GM12872 (cell line): ENCODE results near the gene TNS1.

Experiments
- TF ChIP-seq, protein P1 (sequence below): IDR thresholded peaks from 3 replicates; pipeline ENCODE4 v1.5.1; 2011; ENCODE audit warnings: low read depth, mild to moderate bottlenecking, low read length, moderate library complexity; ENCODE audit not compliant: insufficient read depth

TNS1 gene

DNA sequence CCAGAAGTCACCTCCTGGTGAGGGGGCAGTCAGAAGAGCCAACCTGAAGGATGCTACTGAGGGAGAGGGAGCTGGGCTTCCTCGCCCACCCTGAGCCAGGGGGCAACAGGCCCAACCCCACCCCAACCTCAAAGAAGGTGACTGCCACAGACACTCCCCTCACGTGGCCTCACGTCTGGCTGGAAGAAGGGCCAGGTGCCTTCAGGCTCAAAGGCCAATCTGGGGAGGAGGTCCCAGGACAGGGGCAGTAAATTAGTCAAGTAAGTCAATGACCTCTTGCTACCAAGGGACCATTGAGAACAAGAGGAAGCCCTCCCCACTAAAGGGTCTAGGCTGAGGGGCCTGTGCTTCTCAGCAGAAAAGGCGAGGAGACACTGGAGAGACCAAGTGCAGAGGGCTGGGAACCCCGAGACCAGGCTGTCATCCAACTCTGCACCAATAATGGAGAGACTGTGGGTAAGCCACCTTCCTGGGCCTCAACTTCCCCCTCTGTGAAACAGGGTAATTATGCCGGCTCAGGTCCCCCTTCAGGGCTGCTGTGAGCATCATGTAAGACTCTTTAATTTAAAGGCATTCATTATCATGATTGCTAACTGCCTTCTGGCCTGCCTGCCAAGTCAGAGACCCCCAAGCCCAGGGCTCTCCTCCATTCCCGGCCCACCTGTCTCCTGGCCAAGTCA lies 20.2 kb upstream of the TNS1 start:
- TF ChIP-seq, protein P1, sequence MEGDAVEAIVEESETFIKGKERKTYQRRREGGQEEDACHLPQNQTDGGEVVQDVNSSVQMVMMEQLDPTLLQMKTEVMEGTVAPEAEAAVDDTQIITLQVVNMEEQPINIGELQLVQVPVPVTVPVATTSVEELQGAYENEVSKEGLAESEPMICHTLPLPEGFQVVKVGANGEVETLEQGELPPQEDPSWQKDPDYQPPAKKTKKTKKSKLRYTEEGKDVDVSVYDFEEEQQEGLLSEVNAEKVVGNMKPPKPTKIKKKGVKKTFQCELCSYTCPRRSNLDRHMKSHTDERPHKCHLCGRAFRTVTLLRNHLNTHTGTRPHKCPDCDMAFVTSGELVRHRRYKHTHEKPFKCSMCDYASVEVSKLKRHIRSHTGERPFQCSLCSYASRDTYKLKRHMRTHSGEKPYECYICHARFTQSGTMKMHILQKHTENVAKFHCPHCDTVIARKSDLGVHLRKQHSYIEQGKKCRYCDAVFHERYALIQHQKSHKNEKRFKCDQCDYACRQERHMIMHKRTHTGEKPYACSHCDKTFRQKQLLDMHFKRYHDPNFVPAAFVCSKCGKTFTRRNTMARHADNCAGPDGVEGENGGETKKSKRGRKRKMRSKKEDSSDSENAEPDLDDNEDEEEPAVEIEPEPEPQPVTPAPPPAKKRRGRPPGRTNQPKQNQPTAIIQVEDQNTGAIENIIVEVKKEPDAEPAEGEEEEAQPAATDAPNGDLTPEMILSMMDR, result no peak

DNA sequence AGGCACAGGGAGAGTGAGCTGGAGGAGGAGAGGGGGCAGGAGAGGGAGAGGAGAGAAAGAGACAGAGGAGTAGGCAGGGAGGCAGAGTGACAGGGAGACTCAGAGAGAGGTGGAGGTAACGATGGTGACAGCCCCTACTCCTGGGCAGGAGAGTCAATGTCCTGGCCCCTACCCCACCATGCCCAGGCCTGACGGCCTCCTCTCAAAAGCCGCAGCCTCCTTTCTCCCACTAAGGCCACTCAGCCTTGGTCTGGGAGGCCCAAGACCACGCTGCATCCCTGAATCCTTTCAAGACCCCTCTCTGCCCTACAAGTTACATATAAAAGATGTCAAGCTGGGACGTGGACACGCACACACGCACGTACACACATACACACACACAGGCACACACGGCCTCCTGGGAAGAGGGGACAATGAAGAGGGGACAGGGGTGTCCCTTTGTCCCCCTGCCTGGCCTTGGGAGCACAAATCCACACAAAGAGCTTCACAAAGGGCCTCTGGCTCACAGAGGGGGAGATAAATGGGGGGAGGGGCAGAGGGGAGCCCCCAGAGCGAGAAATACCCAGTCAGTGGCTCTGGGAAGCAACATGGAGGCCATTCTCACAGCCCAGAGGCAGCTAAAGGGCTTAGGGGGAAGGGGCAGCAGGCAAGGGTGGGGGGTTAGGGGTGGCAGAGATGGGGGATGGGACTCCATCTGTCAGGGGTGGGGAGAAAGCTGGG lies 19.5 kb upstream of the TNS1 start:
- TF ChIP-seq, protein P1, result no peak

DNA sequence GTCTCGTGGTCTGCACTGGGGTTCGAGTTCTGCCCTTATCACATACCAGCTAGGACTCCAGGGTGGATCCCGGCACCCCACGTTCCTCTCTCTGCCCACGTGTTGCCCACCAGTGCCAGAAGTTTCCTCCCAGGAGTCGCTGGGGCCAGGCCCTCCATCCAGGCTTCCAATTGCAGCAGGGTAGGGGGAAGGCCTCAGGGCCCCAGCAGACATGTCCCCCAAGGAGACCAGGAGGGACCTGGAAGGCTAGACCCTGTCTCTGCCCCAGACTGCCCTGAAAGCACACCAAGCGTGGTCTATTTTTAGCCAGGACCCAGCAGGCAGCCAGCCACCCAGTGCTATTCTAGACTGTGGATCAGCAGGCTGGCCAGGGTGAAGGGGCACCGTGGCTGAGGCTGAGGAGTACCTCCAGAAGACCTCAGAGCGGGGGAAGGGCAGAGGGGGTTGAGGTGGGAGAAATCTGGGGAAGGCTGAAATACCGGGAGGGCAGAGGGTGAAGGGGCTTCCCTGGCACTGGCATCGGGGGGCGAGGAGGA lies 18.8 kb upstream of the TNS1 start:
- TF ChIP-seq, protein P1, result no peak

DNA sequence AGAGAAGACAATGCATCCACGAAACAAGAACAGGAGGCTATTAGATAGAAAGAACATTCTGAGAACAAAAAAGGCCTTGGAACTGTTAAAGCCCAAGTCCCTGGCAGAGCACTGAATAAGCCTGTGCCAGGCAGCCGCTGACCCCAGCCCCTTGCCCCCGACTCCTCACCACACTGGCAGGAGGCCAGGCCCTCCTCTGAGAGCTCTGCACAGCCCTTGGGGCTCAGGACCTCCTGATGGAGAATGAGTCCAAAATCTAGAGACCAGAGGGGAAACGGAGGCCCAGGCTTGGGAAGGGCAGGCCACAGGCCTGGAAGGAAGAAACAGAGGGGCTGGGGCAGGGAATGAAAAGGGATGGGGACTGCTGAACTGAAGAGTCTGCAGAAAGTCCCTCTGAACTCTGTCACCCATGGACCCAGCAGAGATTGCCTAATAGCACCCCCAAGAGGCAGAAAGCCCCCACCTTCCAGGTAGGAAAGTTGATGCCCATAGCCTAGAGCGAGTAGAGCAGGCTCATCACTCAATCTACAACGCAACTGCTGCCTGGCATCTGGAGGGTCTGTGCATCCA lies 18.3 kb upstream of the TNS1 start:
- TF ChIP-seq, protein P1, result no peak; the same call in 2 of the 3 replicates

DNA sequence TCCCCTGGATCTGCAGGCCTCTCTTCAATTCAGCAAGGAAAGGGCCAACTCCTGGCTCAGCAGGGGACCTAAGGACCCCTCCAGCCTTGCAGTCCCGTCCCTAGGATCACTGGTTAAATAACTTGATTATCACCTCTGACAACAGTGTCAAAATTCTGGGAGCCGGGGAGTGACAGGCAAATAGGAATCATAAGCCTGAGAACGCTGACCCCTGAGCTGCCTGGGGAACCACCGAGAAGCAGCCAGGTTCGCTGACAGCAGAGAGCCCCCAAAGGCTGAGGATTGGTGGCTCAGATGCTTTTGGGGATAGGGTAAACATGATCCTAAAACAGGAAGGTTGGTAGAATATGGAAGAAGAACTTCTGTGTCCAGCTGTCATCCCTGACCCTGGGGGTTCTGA lies 17.5 kb upstream of the TNS1 start:
- TF ChIP-seq, protein P1, result no peak

DNA sequence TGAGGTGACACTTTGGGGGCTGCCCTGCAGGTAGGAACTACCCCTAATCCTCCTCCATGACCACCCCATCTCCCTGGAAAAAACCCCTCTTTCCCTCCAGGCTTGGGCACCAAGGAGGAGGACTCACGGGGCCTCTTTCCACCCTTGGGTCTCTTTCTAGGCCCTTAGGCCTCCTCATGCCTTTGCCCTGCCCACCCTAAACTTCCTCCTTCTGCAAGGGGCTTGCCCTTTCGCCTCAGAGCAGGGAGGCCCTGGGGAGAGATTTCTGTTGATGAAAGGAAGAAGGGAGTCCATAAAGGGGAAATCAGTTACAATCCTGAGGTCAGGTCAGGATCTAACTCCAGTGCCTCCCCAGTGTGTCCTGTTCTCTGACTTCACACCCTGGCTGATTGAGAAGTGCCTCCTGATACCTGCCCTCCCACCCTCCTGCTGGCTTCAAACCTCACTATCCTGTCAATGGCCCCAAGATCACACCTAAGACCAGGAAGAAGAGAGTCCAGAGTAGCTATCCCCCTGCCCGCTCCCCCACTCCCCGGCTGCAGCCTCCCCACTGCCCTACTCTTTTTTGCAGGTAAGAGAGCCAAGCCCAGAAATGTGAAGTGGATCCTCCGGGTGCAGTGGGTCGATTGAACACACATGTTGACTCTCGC lies 16.7 kb upstream of the TNS1 start:
- TF ChIP-seq, protein P1, result no peak
